Eye (tissue), 1 donor: Measurements from ENCODE around the gene ZNF526.

ENCODE experiments used
- DNase-seq: peaks from one replicate; pipeline ENCODE4 v3.0.0-alpha.2; 2015

ZNF526 gene

GRCh38 chr19:42219812-42220750 is at the start of gene ZNF526:
Gene ZNF526 (plus strand): TSS chr19:42220312. CDS start chr19:42224404, 4,092 bp downstream.
- peak; percentile 99 for DNase-seq

GRCh38 chr19:42170715-42171114 is 49.4 kb upstream of the ZNF526 start:
- no peak for DNase-seq

- DNase-seq = no peak
Observed at GRCh38 chr19:42172261-42172660, 47.9 kb upstream of the ZNF526 start.

- DNase-seq = no peak
Observed at GRCh38 chr19:42173695-42174094, 46.4 kb upstream of the ZNF526 start.

- no peak for DNase-seq
Observed at GRCh38 chr19:42174188-42174587, 45.9 kb upstream of the ZNF526 start.

- DNase-seq = peak; percentile 57
Observed at GRCh38 chr19:42174958-42175734, 45.0 kb upstream of the ZNF526 start.

GRCh38 chr19:42175952-42176648 is 44.0 kb upstream of the ZNF526 start:
- peak; percentile 71 for DNase-seq

GRCh38 chr19:42176649-42176989 is 43.5 kb upstream of the ZNF526 start:
- DNase-seq = no peak

- DNase-seq = peak; percentile 94
Observed at GRCh38 chr19:42176990-42177685, 43.0 kb upstream of the ZNF526 start.

GRCh38 chr19:42177686-42178019 is 42.5 kb upstream of the ZNF526 start:
- DNase-seq = no peak

- DNase-seq = peak; percentile 72
Observed at GRCh38 chr19:42178791-42179674, 41.1 kb upstream of the ZNF526 start.

- DNase-seq = peak; percentile 95
Observed at GRCh38 chr19:42184401-42184861, 35.7 kb upstream of the ZNF526 start.

- DNase-seq = no peak
Observed at GRCh38 chr19:42185277-42185676, 34.8 kb upstream of the ZNF526 start.

GRCh38 chr19:42188665-42189064 is 31.4 kb upstream of the ZNF526 start:
- no peak for DNase-seq

GRCh38 chr19:42189133-42189532 is 31.0 kb upstream of the ZNF526 start:
- no peak for DNase-seq

- no peak for DNase-seq
Observed at GRCh38 chr19:42191330-42191729, 28.8 kb upstream of the ZNF526 start.

- no peak for DNase-seq
Observed at GRCh38 chr19:42191855-42192254, 28.3 kb upstream of the ZNF526 start.

GRCh38 chr19:42193294-42193693 is 26.8 kb upstream of the ZNF526 start:
- DNase-seq = no peak

- DNase-seq = no peak
Observed at GRCh38 chr19:42193706-42194105, 26.4 kb upstream of the ZNF526 start.

- no peak for DNase-seq
Observed at GRCh38 chr19:42196011-42197001, 23.8 kb upstream of the ZNF526 start.
